ENCODE results near the gene NBR1.

DNA sequence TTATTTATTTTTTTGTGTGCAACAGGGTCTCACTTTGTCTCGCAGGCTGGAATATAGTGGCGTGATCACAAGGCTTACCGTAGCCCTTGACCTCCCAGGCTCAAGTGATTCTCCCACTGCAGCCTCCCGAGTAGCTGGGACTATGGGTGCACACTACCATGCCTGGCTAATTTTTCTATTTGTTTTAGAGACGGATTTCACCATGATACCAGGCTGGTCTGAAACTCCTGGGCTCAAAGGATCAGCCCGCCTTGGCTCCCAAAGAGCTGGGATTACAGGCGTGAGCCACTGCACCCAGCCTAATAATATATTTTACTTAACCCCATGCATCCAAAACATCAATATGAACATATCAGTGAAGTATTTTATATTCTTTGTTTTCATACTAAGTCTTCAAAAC, 55.4 kb downstream of the NBR1 start:
- TF ChIP-seq POLR2A (IDR thresholded peaks at IDR 0.05) (no peak), CTCF (IDR thresholded peaks at IDR 0.05) (no peak)
